ENCODE data around the gene PDGFB.

DNA sequence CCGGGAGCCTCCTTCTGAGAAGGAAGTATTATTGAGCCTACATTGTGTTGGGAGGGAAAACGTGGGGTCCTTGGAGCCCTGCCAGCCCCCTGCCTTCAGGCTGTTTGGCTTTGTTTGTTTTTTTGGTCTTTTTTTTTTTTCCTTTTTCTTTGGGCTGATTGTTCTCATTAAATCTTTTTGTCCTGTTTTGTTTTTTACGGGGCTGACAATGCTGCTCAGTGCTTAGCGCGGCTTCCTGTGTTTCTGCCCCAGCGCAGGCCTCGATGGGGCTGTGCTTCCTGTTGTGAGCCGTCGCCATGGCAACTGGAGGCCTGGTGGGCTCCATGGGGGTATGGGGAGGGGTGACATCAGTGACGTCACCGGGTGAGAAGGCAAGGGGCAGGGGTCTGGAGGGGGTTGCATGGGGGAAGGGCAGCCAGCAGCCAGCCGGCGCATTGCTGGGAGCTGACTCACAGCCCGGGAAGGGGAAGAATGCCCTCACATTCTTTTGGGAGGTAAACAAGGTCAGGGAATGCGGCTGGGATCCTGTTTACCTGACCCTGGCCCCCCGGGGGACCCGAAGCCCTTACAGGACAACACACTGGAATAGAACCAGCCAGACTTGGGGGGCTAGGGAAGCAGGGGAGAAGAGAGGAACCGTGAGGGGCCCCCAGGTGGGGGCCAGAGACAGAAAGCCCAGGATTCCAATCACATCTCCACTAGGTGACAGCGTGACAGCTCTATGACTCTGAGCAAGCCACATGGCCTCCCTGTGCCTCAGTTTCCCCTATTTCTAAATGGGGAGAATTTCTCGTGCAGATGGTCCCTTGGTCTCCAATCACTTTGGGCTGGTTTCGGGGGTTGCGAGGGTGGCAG lies 70.1 kb downstream of the PDGFB start:
- TF ChIP-seq, protein P1, sequence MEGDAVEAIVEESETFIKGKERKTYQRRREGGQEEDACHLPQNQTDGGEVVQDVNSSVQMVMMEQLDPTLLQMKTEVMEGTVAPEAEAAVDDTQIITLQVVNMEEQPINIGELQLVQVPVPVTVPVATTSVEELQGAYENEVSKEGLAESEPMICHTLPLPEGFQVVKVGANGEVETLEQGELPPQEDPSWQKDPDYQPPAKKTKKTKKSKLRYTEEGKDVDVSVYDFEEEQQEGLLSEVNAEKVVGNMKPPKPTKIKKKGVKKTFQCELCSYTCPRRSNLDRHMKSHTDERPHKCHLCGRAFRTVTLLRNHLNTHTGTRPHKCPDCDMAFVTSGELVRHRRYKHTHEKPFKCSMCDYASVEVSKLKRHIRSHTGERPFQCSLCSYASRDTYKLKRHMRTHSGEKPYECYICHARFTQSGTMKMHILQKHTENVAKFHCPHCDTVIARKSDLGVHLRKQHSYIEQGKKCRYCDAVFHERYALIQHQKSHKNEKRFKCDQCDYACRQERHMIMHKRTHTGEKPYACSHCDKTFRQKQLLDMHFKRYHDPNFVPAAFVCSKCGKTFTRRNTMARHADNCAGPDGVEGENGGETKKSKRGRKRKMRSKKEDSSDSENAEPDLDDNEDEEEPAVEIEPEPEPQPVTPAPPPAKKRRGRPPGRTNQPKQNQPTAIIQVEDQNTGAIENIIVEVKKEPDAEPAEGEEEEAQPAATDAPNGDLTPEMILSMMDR (IDR thresholded peaks at IDR 0.05; ENCODE audit: low read length), result no peak
- TF ChIP-seq EZH2 (IDR thresholded peaks at IDR 0.05; ENCODE audit: borderline replicate concordance, low read length), result no peak
